ENCODE data around the gene TACR3.

DNA sequence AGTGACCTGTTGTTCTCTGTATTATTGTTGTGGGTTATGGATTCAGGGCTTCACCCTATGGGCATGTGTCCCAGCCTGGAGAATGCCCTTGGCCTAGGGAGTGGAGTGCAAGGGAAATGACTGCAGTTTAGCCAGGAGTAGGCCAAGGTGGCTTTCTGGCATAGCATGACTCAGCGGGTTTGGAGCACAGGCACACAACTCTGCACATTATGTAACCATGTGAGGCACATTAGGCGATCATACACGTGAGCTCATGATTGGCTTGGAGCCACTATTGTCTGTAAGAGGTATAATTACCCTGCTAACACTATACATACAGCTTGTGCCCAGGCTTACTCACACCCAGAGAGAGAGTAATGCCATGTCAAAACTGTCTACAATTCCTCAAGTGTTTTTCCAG is 35.1 kb upstream of the TACR3 start:
- TF ChIP-seq MYC (IDR thresholded peaks at IDR 0.05; ENCODE audit: low read depth, low read length) (peak; percentile 45), GATA2 (IDR thresholded peaks at IDR 0.05; ENCODE audit: insufficient read depth, insufficient read length, low read depth, low read length) (no peak), POLR2A (IDR thresholded peaks at IDR 0.05; ENCODE audit: low read depth, low read length) (no peak)
- TF ChIP-seq, protein P1, sequence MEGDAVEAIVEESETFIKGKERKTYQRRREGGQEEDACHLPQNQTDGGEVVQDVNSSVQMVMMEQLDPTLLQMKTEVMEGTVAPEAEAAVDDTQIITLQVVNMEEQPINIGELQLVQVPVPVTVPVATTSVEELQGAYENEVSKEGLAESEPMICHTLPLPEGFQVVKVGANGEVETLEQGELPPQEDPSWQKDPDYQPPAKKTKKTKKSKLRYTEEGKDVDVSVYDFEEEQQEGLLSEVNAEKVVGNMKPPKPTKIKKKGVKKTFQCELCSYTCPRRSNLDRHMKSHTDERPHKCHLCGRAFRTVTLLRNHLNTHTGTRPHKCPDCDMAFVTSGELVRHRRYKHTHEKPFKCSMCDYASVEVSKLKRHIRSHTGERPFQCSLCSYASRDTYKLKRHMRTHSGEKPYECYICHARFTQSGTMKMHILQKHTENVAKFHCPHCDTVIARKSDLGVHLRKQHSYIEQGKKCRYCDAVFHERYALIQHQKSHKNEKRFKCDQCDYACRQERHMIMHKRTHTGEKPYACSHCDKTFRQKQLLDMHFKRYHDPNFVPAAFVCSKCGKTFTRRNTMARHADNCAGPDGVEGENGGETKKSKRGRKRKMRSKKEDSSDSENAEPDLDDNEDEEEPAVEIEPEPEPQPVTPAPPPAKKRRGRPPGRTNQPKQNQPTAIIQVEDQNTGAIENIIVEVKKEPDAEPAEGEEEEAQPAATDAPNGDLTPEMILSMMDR (IDR thresholded peaks at IDR 0.05; ENCODE audit: extremely low read depth in 1 of 2, insufficient read depth in 1 of 2, low read depth in 1 of 2, low read length in 2 of 2): no peak
